ENCODE data around the gene CYP4B1.
"Not testable (repeated sequence)": the region's sequence is repeated elsewhere in the genome, so short reads cannot be mapped to it uniquely, and the experiment has no call there.

CYP4B1 gene

DNA sequence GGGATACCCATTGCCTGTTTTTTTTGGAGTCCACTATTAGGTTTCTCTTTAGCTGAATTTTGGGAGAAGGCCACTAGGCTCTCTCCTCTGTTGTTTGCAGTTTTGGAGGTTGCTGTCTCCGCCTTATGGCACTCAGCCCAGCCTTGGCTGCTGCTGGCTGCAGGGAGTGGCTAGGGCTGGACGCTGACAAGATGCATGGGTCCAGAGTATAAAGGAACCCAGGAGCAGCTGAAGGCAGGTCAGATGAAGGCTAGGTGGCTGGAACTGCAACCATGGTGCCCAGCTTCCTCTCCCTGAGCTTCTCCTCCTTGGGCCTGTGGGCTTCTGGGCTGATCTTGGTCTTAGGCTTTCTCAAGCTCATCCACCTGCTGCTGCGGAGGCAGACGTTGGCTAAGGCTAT lies at the start of gene CYP4B1:
TSS of gene CYP4B1 (plus strand) at position 237 of the 400 bp plus-strand sequence. CDS start at position 273, 36 bp downstream.
- no peak for DNase-seq

- DNase-seq: no peak
Measured at GRCh38 chr1:46749404-46749803, 49.4 kb upstream of the CYP4B1 start.

DNA sequence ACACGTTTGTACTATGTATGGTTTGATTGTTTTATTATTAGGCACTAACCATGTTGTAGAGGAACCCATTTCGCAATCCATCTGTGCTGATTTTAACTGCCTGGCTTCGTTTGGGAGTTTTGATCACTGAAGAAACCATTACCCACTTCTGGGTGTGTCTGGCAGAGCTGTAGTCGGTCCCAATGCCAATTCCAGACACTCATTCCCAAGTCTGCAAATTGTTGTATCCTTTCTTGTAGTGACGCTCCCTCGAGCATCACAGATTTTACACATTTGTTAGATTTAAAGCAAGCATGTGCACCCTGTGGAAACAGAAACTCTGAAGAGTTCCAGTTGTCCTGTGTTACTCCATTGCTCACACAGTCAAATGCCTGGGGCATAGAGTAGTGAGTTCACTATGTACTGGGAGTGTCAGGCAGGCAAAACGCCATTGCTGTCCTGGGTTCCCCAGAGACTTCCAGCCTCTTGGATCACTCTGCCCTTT lies 48.9 kb upstream of the CYP4B1 start:
- DNase-seq: no peak

DNA sequence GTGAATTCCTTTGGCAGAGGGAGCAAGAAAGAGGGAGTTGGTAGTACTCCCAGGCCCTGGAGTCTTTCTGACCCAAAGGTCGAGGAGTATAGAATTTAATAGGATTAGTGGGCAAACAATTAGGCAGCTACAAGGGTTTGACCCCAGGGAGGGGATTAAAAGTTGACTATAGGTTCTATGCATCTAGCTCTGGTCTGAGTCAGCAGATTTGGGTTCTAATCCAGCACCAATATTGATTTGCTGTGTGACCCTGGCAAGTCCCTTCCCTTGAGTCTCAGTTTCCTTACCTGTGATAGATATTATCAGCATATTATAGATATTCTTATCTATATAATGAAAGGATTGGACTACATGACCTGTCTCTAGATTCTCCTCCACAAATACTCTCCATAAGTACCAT lies 44.9 kb upstream of the CYP4B1 start:
- DNase-seq: no peak

DNA sequence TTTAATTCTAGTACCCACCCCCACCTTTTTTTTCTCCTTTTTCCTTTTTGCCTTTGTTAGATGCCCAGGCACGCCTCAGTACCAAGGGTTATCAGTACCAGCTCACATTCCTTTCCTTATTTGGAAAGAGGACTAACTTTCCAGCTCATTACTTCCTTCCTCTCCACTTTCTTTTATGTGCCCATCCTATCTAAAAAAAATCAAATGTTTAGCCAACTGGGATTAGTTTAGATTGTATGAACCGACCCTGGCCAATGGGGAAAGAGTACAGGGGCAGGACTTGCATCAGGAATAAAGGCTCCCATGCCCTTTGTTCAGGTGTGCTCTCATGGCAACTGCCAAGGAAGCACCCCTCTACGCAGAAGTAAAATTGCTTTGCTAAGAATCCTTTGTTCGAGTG lies 44.1 kb upstream of the CYP4B1 start:
- DNase-seq: not testable (repeated sequence)

- no peak for DNase-seq
Measured at GRCh38 chr1:46755121-46755520, 43.7 kb upstream of the CYP4B1 start.

GRCh38 chr1:46757247-46757955 lies 41.4 kb upstream of the CYP4B1 start:
- peak; percentile 62 for DNase-seq

GRCh38 chr1:46757956-46758528 lies 40.8 kb upstream of the CYP4B1 start:
- no peak for DNase-seq

GRCh38 chr1:46760558-46761166 lies 38.2 kb upstream of the CYP4B1 start:
- DNase-seq: no peak

- no peak for DNase-seq
Measured at GRCh38 chr1:46761740-46762139, 37.1 kb upstream of the CYP4B1 start.

- DNase-seq: no peak
Measured at GRCh38 chr1:46764402-46764801, 34.4 kb upstream of the CYP4B1 start.

DNA sequence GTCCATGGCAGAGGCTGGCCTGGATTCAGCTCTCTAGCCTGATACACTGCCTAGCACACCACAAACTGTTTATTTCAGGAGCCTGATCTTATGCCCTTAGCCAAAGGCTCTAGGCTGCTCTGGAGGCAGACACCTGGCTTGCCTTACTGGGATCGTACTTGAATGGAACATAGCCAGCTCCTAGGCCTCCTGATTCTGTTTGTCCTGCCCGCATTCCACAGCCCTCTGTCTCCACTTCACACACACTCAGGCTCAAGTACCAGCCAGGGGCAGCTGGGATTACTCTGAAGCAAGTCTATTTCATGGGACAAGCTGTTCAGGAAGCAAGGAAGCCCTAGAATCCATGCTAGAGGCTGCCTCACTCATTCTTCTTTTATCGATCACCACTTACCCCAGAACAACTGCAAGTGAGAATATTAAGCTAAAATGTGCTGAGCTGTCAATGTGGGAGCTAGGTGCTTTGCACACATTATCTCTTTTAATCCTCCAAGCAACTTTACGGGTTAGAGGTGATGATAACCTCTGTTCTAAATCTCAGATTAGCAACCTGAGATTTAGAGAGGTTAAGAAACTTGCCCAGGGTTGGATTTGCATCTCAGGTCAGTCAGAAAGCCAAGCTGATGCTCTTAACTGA lies 31.1 kb upstream of the CYP4B1 start:
- DNase-seq: peak; percentile 17

DNA sequence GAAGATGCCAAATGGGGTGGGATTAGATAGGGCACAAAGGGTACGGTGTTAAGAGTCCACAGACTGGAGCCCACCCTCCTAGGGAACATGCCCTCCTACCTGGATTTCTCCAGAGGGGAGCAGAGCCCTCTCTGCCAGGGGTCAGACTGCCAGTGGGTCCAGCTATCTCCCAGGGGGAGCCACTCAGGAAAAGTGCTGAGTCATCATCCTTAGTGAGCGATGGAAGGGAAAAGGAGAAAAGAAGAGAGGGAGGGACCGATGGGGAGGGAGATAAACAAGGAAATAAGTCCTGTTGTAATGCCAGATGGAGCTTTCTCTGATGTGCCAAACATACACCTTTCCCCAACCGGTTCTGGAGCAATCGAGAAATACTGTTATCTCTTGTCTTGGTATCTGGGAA lies 30.4 kb upstream of the CYP4B1 start:
- no peak for DNase-seq

- no peak for DNase-seq
Measured at GRCh38 chr1:46769028-46769740, 29.7 kb upstream of the CYP4B1 start.

DNA sequence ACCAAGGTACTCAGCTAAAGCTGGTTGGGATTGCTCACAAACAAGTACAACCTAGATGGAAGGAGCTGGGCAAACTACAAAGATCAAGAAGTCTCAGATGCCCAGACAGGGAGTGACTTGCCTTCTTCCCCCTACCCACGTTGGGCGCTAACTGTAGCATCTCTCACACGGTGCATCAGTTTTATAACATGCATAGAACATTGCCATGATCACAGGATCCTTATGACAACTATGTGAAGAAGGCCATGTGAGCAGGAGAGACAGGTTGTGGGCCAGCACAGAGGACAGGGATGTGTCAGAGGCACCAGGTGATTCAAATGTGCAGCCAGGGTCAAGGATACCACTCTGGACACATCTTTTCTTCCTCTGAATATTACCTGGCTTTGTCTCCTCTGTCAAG lies 28.3 kb upstream of the CYP4B1 start:
- no peak for DNase-seq

DNA sequence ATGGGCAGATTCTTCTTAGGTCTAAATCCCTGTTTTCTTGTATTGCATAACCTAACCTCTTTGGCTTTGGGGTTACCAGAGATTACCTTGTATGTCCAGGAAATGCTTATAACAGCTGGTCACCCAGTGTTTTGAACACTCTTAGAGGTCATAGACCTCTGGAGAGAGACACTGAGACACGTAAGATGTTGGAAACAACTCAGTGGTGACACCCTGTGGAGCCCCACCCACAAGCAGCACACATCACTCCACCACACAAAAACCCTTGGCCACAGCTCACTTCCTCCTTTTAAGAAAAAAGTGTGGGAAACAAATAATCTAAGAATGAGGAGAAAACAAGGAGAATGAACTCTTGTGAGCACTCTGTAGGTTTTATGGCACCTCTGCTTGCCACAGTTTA lies 26.3 kb upstream of the CYP4B1 start:
- no peak for DNase-seq

DNA sequence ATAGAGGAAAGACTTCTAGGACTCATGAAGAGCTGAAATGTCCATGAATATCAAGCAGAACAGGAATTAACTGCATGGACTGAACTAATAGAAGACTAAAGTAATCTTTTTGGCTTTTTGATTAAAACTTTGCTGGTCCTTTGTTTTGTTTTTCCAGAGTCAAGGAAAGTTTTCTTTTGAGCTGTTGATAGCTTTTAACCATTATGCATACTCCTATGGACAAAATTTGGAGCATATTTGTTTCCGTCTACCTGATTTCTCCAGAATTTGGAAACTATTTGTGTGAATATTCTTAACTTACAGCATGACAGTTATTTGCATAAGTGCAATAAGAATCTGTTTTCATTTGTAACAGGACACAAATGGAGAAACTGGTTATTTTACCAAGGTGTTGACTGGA lies 24.5 kb upstream of the CYP4B1 start:
- no peak for DNase-seq

DNA sequence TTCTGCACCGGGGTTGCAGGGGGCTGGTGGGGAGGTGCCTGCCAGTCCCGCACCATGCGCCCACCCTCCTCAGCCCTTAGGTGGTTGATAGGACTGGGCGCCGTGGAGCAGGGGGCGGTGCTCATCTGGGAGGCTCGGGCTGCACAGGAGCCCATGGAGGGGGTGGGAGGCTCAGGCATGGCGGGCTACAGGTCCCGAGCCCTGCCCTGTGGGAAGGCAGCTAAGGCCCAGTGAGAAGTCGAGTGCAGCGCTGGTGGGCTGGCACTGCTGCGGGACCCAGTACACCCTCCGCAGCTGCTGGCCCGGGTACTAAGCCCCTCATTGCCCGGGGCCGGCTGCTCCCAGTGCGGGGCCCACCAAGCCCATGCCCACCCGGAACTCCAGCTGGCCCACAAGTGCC lies 20.4 kb upstream of the CYP4B1 start:
- DNase-seq: not testable (repeated sequence)

- no peak for DNase-seq
Measured at GRCh38 chr1:46784666-46785065, 14.2 kb upstream of the CYP4B1 start.

- DNase-seq: not testable (repeated sequence)
Measured at GRCh38 chr1:46788634-46789033, 10.2 kb upstream of the CYP4B1 start.

GRCh38 chr1:46790446-46791101 lies 8.3 kb upstream of the CYP4B1 start:
- DNase-seq: no peak

- DNase-seq: no peak
Measured at GRCh38 chr1:46793126-46793525, 5.7 kb upstream of the CYP4B1 start.

Measured in NCI-H2107 (cell line).